Stimulated activated CD4-positive, alpha-beta T cell treated with anti-CD3 and anti-CD28 coated beads, Interleukin-12 subunit alpha, Interleukin-12 subunit beta, amount 100 ng/mL, for 48 hours (primary cell): ENCODE data around the gene CYP2D6.
A peak's percentile ranks its signal among the peaks of the same experiment; 100 is the strongest.
"Not testable (repeated sequence)": the region's sequence is repeated elsewhere in the genome, so short reads cannot be mapped to it uniquely, and the experiment has no call there.

ENCODE experiments used
- DNase-seq, 3 donors: peaks; one replicate each; pipeline ENCODE4 v3.0.0-alpha.2; 2020; ENCODE audit warnings: low read depth in 2 of 3, low spot score in 1 of 3

Gene CYP2D6

DNA sequence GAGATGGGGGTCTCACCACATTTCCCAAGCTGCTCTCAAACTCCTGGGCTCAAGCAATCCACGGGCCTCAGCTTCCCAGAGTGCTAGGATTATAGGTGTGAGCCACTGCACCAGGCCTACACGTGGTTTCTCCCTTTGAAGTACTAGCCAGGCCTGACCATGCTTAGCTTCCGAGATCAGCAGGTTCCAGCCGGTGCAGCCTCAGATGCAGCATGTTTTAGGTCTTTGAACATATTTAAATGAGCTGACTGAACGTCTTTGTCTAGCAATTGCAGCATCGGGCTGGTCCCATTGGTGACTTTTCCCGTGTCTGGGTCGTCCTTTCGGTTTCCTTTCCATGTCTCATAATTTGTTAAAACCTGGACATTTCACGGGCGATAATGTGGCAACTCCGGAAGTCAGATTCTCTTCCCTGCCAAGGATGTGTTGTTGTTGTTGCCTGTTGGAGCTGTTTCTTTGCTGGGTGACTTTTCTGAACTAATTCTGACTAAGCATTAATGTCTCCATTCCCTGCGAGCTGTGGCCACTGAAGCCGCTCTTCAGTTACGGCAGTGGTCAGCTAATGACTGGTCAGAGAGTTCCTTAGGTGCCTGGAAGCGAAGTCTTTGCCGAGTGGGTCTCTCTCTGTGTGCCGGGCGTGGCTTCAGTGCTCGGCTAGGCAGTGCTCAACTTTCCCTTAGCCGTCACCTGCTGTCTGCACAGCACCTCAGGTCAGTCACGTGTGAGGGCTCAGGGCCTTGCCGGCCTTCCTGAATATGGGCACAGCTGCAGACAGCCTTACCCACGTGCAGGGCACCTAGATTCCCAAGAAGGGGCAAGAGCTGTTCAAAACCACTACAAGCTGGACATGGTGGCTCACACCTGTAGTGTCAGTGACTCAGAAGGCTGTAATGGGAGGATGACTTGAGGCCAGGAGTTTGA is 3.8 kb upstream of the CYP2D6 start:
- DNase-seq: no peak

GRCh38 chr22:42132457-42132856 is 1.8 kb upstream of the CYP2D6 start:
- no peak for DNase-seq

- no peak for DNase-seq
Observed at GRCh38 chr22:42131562-42131961, 952 bp upstream of the CYP2D6 start.

DNA sequence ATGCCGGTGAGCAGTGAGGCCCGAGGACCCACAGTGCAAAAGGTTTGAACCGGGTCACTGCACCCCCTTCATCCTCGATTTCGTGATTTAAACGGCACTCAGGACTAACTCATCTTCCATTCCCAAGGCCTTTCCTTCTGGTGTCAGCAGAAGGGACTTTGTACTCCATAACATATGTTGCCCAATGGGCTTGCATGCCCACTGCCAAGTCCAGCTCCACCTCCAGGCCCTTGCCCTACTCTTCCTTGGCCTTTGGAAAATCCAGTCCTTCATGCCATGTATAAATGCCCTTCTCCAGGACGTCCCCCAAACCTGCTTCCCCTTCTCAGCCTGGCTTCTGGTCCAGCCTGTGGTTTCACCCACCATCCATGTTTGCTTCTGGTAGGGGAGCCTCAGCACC is 428 bp downstream of the CYP2D6 start:
- DNase-seq: not testable (repeated sequence)

- DNase-seq: not testable (repeated sequence)
Observed at GRCh38 chr22:42128776-42129694, 1.6 kb downstream of the CYP2D6 start.

GRCh38 chr22:42128007-42128406 is 2.6 kb downstream of the CYP2D6 start:
- DNase-seq: not testable (repeated sequence)

DNA sequence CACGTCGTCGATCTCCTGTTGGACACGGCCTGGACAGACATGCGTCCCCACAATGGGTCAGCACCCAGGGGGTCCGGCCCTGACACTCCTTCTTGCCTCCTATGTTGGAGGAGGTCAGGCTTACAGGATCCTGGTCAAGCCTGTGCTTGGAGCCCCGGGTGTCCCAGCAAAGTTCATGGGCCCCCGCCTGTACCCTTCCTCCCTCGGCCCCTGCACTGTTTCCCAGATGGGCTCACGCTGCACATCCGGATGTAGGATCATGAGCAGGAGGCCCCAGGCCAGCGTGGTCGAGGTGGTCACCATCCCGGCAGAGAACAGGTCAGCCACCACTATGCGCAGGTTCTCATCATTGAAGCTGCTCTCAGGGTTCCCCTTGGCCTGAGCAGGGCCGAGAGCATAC is 3.0 kb downstream of the CYP2D6 start:
- no peak for DNase-seq

DNA sequence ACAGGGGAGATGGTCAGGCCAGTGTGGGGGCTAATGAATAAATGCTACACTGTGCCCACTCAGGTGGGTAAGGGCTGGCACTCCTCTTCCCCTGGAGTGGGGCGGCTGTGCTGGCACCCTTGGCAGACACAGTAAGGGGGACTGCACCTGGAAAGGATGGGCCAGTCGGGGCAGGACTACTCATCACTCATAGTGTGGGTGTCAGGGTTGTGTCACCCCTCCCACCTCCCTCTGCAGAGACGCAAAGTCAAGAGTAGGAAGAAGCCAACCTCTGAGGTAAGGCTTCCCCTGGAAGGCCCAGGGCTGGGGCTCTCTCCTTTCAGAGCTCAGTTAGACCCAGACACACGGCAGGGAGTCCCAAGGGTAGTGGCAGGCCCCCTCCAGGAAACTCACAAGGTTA is 7.1 kb downstream of the CYP2D6 start:
- DNase-seq: not testable (repeated sequence)

DNA sequence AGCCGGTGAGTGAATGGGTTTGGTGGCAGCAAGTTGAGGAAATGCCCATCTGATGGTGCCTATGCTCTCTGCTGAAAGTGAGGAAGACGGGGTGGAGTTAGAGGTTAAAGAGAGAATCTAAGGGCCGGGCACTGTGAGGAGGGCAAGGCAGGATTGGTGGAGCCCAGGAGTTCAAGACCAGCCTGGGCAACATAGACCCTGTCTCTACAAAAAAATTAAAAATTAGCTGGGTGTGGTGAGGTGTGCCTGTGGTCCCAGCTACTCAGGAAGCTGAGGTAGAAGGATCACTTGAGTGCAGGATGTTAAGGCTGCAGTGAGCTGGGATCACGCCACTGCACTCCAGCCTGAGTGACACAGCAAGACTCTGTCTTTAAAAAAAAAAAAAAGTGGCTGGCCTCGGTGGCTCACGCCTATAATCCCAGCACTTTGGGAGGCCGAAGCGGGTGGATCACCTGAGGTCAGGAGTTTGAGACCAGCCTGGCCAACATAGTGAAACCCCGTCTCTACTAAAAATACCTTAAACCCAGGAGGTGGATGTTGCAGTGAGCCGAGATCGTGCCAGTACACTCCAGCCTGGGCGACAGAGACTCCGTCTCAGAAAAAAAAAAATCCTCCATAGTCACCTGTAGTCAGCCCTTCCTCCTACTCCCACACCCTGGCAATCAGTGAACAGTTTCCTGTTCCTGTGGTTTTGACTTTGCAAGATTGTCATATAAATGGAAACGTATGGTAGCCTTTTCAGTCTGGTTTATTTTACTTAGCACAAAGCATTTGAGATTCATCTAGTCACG is 10.2 kb downstream of the CYP2D6 start:
- DNase-seq: peak in 1 of 3 donors; percentile 37

GRCh38 chr22:42116848-42117424 is 13.7 kb downstream of the CYP2D6 start:
- DNase-seq: no peak

- not testable (repeated sequence) for DNase-seq
Observed at GRCh38 chr22:42115420-42115830, 15.2 kb downstream of the CYP2D6 start.

- DNase-seq: no peak
Observed at GRCh38 chr22:42114721-42115120, 15.9 kb downstream of the CYP2D6 start.

GRCh38 chr22:42112793-42113192 is 17.8 kb downstream of the CYP2D6 start:
- DNase-seq: not testable (repeated sequence)

DNA sequence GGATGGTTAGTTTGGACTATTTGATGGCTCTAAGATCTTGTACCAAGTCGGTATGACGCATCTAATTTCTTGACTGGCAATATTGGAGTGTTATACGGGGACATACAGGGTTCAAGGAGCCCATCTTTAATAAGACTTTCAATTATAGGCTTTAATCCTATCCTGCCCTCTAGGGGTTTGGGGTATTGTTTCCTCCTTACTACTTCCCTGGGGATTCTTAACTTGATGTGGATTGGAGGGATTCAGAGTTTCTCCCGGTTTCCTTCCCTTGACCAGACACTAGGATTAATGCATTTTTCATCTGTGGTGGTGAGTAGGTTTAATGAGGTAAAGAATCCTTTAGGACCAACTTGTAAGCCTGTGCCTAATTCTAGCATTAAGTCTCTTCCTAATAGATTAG is 18.8 kb downstream of the CYP2D6 start:
- DNase-seq: no peak

DNA sequence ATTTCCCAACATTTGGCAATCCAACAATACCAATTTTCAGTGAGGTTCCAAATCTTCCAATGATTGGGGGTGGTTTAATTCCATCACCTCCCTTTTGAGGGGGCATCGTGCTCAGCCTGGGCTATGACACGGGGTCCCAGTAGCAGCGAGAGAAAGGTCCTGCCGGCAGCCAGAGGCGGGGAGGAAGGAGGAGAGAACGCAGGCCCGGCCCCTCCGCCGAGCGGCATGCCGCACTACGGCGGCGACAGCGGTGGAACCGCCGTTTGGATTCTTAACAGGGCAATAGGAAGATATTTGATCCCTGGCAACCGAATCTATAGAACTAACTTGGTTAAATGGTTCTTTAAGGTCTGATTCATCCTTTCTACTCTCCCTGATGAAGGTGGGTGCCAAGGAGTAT is 21.8 kb downstream of the CYP2D6 start:
- no peak for DNase-seq

GRCh38 chr22:42104332-42104860 is 26.2 kb downstream of the CYP2D6 start:
- not testable (repeated sequence) for DNase-seq

DNA sequence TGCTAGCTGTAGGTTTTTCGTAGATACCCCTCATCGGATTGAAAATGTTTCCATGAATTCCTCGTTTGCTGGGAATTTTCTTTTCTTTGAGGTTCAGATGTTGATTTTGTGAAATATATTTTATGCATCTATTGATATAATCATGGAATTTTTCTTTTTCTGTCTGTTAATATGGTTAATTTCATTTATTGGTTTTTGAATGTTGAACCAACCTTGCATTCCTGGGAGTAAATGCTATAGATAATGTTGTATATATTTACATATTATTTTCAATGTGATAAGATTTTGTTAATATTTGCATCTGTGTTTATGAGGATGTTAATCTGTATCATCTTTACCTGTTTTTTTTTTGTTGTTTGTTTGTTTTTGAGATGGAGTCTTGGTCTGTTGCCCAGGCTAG is 29.4 kb downstream of the CYP2D6 start:
- no peak for DNase-seq

DNA sequence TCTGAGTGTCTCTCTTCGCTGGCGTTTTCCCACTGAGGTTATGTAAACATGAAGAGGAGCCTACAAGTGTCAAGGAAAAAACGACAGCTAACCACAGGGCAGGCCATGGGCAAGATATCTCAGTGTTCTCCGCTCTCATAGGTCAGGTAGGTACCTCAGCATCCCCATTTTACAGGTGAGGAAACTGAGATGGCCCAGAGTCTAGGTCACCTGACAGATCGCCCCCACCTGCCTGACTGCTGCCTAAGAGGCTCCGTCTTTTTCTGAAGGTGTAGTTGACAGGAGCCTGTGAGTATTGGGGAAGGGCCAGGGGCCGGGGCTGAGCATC is 39.2 kb downstream of the CYP2D6 start:
- no peak for DNase-seq

GRCh38 chr22:42090596-42091454 is 39.8 kb downstream of the CYP2D6 start, which contains the start of gene NDUFA6:
Gene NDUFA6 (minus strand): TSS chr22:42090772. CDS start chr22:42090744, 28 bp downstream.
- DNase-seq: peak; percentile 95 to 98 (median 98)
